Measurements from ENCODE around the gene PLCL1.

DNA sequence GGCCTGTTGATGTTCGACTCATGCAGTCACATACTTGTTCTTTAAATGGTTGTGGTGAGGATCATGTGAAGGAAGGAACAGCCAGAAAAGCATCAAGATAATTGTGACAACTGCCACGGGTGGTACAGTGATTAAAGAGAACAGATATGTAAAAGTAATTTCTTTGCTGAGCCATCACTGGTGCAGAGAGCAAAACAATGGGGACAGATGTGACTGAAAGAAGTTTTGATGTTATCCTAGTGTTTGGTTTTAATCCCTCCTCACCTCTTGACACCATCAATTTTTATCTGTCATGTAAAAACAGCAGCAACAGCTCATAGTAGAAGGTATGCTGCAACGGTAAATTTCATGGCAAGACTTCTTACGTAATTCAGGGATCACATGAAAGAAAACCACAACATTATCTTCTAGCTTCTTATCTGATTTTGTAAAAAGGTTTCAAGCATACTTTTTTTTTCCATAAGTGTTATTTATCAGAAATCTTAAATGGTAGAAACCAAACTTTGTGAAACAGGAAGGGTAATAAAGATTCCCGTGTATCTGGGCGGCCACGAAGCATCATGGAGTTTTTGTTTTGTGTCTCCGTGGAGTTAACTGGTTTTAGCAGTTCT is 65.2 kb downstream of the PLCL1 start:
- TF ChIP-seq EZH2 (IDR thresholded peaks at IDR 0.05; ENCODE audit: insufficient read depth, poor library complexity, severe bottlenecking): no peak
- TF ChIP-seq EZH2phosphoT487 (IDR thresholded peaks at IDR 0.05; ENCODE audit: insufficient read depth, low read depth): no peak

Measured in GM23248 (cell line).